ENCODE data around the gene PDCD10. TPM values are rescaled to one million over a fixed set of nuclear protein-coding genes. Genes with fewer than 3 reads are reported as not detected.

The PDCD10 gene
- total and polyA plus RNA-seq, 2 donors (not counting 3 experiments of a cell fraction or from before 2014, with no cell fraction given): 21.3 to 47.8 TPM

DNA sequence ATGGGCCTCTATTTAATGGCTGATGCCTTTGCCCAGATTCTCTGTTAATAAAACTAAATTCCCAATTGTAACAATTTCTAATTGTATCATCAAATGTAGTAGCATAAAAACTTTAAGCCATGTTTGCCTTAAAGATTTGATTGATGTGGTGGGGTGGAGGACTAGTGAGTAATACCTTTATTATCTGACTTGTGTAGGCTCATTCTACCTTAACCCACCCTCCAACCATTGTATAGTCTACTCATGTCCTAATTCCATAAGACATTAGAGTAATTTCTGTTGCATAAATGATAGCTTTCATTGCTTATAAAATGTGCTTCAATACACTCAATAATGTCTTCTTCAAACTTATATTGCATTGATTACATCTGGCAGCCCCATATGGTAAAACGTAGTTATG is 26.6 kb upstream of the PDCD10 start:
- Histone ChIP-seq H3K27ac (ENCODE audit: insufficient read depth, low read depth, low read length) (no peak overlapping the region), H4K20me1 (replicated peaks; ENCODE audit: control insufficient read depth, extremely low read depth, insufficient read depth, low read length) (no peaks in the 10 kb centered on the region), H2AFZ (ENCODE audit: low read depth, low read length) (no peak overlapping the region), H3K9me1 (replicated peaks; ENCODE audit: control insufficient read depth, extremely low read depth, insufficient read depth, low read length) (no peaks in the 10 kb centered on the region), H3K4me3 (replicated peaks in 1 of 3; ENCODE audit: insufficient read depth in 1 of 3, low read depth in 1 of 3, low read length in 3 of 3) (no peak overlapping the region), H3K4me2 (ENCODE audit: insufficient read depth, low read length) (no peak overlapping the region), H3K4me1 (ENCODE audit: control insufficient read depth, extremely low read depth, insufficient read depth, low read length) (no peaks in the 10 kb centered on the region), H3K9ac (replicated peaks; ENCODE audit: extremely low read depth, insufficient read depth, low read length) (no peak overlapping the region), H3K79me2 (ENCODE audit: control insufficient read depth, insufficient read depth, low read length) (no peaks in the 10 kb centered on the region), H3K9me3 (replicated peaks; ENCODE audit: control insufficient read depth, insufficient read depth, low read length) (no peaks in the 10 kb centered on the region), H3K27me3 (ENCODE audit: control insufficient read depth in 2 of 2, insufficient read depth in 2 of 2, low read length in 2 of 2) (no peaks in the 10 kb centered on the region), H3K36me3 (ENCODE audit: control insufficient read depth in 2 of 2, extremely low read depth in 1 of 2, insufficient read depth in 2 of 2, low read length in 2 of 2) (no peaks in the 10 kb centered on the region)
- FAIRE-seq (no peak), DNase-seq (ENCODE audit: low read depth, low spot score) (no peak)
- no TSS peak for BruUV-seq (replicated peaks)
- TF ChIP-seq POLR2AphosphoS5 (IDR thresholded peaks at IDR 0.05; ENCODE audit: insufficient read depth, low read depth, low read length) (no peak), POLR2A (IDR thresholded peaks at IDR 0.05; ENCODE audit: low read depth, low read length) (no peak), JUN (IDR thresholded peaks at IDR 0.05; ENCODE audit: borderline replicate concordance, insufficient read depth, insufficient read length, low read depth) (no peak), EZH2 (IDR thresholded peaks at IDR 0.05; ENCODE audit: borderline replicate concordance, low read depth, low read length, severe bottlenecking) (no peak)
- TF ChIP-seq, protein P1, sequence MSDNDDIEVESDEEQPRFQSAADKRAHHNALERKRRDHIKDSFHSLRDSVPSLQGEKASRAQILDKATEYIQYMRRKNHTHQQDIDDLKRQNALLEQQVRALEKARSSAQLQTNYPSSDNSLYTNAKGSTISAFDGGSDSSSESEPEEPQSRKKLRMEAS (IDR thresholded peaks at IDR 0.05; ENCODE audit: insufficient read depth, insufficient read length): no peak
- dilution Hi-C loops (cut with MboI; ENCODE audit: extremely low pct_ligation_motif_present, low sequenced_read_pairs) (no loop called here), intact Hi-C loops (cut with micrococcal nuclease) (no loop called here)
- ChIA-PET CTCF (no interaction called here), POLR2A (no interaction called here)

DNA sequence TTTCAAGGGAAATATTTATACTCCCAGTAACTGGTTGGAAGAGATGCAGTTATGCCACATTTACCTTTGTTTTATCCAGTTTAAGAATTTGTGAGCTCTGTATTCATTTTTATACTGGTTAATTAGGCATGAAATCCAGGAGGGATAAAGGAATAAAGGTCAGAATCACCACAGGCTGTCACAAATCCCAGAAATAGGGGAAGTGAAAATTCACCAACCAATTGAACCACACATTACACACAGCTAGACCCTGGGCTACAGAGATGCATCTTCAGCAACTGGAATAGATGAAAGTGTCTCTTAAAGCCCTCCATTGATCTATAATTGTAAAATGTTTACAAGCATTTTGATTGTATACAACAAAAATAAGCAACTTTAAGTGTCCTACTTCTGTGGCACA is 19.4 kb upstream of the PDCD10 start:
- DNase-seq (ENCODE audit: low read depth, low spot score) (no peak), FAIRE-seq (no peak)
- TF ChIP-seq POLR2A (IDR thresholded peaks at IDR 0.05; ENCODE audit: low read depth, low read length): no peak
- TF ChIP-seq, protein P2, sequence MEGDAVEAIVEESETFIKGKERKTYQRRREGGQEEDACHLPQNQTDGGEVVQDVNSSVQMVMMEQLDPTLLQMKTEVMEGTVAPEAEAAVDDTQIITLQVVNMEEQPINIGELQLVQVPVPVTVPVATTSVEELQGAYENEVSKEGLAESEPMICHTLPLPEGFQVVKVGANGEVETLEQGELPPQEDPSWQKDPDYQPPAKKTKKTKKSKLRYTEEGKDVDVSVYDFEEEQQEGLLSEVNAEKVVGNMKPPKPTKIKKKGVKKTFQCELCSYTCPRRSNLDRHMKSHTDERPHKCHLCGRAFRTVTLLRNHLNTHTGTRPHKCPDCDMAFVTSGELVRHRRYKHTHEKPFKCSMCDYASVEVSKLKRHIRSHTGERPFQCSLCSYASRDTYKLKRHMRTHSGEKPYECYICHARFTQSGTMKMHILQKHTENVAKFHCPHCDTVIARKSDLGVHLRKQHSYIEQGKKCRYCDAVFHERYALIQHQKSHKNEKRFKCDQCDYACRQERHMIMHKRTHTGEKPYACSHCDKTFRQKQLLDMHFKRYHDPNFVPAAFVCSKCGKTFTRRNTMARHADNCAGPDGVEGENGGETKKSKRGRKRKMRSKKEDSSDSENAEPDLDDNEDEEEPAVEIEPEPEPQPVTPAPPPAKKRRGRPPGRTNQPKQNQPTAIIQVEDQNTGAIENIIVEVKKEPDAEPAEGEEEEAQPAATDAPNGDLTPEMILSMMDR (IDR thresholded peaks at IDR 0.05; ENCODE audit: extremely low read depth in 1 of 2, insufficient read depth in 1 of 2, low read depth in 1 of 2, low read length in 2 of 2): no peak
- H3K4me3 ChIP-seq (replicated peaks in 1 of 3; ENCODE audit: insufficient read depth in 1 of 3, low read depth in 1 of 3, low read length in 3 of 3): no peak overlapping the region
- no TSS peak for BruUV-seq (replicated peaks)
- no peak overlapping the region for H3K27ac ChIP-seq (ENCODE audit: insufficient read depth, low read depth, low read length)
- intact Hi-C loops (cut with micrococcal nuclease) (no loop called here), dilution Hi-C loops (cut with MboI; ENCODE audit: extremely low pct_ligation_motif_present, low sequenced_read_pairs) (no loop called here)
- H3K4me1 ChIP-seq (ENCODE audit: control insufficient read depth, extremely low read depth, insufficient read depth, low read length): no peaks in the 10 kb centered on the region
- no peaks in the 10 kb centered on the region for H3K9me3 ChIP-seq (replicated peaks; ENCODE audit: control insufficient read depth, insufficient read depth, low read length)
- H2AFZ ChIP-seq (ENCODE audit: low read depth, low read length): no peak overlapping the region
- CTCF ChIA-PET: no interaction called here
- POLR2A ChIA-PET: no interaction called here
- no peaks in the 10 kb centered on the region for H3K79me2 ChIP-seq (ENCODE audit: control insufficient read depth, insufficient read depth, low read length)
- peaks cover 0 to 3% of the 10 kb centered on the region in 2 experiments for H3K27me3 ChIP-seq (ENCODE audit: control insufficient read depth in 2 of 2, insufficient read depth in 2 of 2, low read length in 2 of 2)
- H3K4me2 ChIP-seq (ENCODE audit: insufficient read depth, low read length): no peak overlapping the region
- no peak overlapping the region for H3K9ac ChIP-seq (replicated peaks; ENCODE audit: extremely low read depth, insufficient read depth, low read length)
- no peaks in the 10 kb centered on the region for H3K36me3 ChIP-seq (ENCODE audit: control insufficient read depth in 2 of 2, extremely low read depth in 1 of 2, insufficient read depth in 2 of 2, low read length in 2 of 2)
- no peaks in the 10 kb centered on the region for H3K9me1 ChIP-seq (replicated peaks; ENCODE audit: control insufficient read depth, extremely low read depth, insufficient read depth, low read length)
- no peaks in the 10 kb centered on the region for H4K20me1 ChIP-seq (replicated peaks; ENCODE audit: control insufficient read depth, extremely low read depth, insufficient read depth, low read length)

Measured in endothelial cell of umbilical vein (primary cell).